ENCODE measurements around the gene LIMS1. TPM values are rescaled to one million over a fixed set of nuclear protein-coding genes. Genes with fewer than 3 reads are reported as not detected.

The LIMS1 gene
- total and polyA plus RNA-seq, 2 of the 13 experiments (the other 11 are each of a cell fraction or from before 2014, with no cell fraction given), result 38.3 to 49.6 TPM

- TF ChIP-seq ZNF580 (CRISPR knock-in tag; IDR thresholded peaks at IDR 0.05; ENCODE audit: borderline replicate concordance, low read depth), result no peak
- no peak for TF ChIP-seq ZNF709 (CRISPR knock-in tag; IDR thresholded peaks at IDR 0.05)
- no peak for TF ChIP-seq ZNF136 (CRISPR knock-in tag; IDR thresholded peaks at IDR 0.05; ENCODE audit: low read depth)
- no peak for TF ChIP-seq ZNF773 (CRISPR knock-in tag; IDR thresholded peaks at IDR 0.05; ENCODE audit: borderline replicate concordance)
- TF ChIP-seq KAT8 (CRISPR knock-in tag; IDR thresholded peaks at IDR 0.05), result no peak
- TF ChIP-seq FOXK2 (IDR thresholded peaks at IDR 0.05), result no peak
- TF ChIP-seq TEAD3 (CRISPR knock-in tag; optimal IDR thresholded peaks at IDR 0.05; ENCODE audit: borderline replicate concordance), result no peak
- no peak for TF ChIP-seq ZNF280B (CRISPR knock-in tag; IDR thresholded peaks at IDR 0.05; ENCODE audit: borderline replicate concordance)
- TF ChIP-seq JUNB (CRISPR knock-in tag; IDR thresholded peaks at IDR 0.05; ENCODE audit: borderline replicate concordance), result no peak
- no peak for TF ChIP-seq ZNF180 (CRISPR knock-in tag; IDR thresholded peaks at IDR 0.05; ENCODE audit: borderline replicate concordance, low read depth)
- no peak for TF ChIP-seq ZNF160 (CRISPR knock-in tag; IDR thresholded peaks at IDR 0.05)
Observed at GRCh38 chr2:108542071-108542470, 7.8 kb downstream of the LIMS1 start (continued).

- Histone ChIP-seq H3K9me3 (ENCODE audit: low read length) (no peaks in the 10 kb centered on the region), H3K27ac (ENCODE audit: extremely low read length, insufficient read depth, low read length) (no peak overlapping the region), H3K36me3 (replicated peaks in 1 of 2; ENCODE audit: control insufficient read depth in 1 of 2, insufficient read depth in 2 of 2, low read length in 2 of 2) (peaks cover 0 to 3% of the 10 kb centered on the region in 2 experiments; a peak in 2 of 5 replicates), H3K4me3 (replicated peaks in 1 of 3; ENCODE audit: insufficient read depth in 1 of 3, low read depth in 2 of 3, low read length in 3 of 3) (no peak overlapping the region), H2AFZ (ENCODE audit: low read length) (no peak overlapping the region), H3K9ac (ENCODE audit: insufficient read depth, low read depth, low read length) (no peak overlapping the region), H3K79me2 (ENCODE audit: insufficient read depth, low read length) (peaks cover 76% of the 10 kb centered on the region), H4K20me1 (ENCODE audit: insufficient read depth, low read length) (peaks cover 14% of the 10 kb centered on the region), H3K27me3 (ENCODE audit: control insufficient read depth in 1 of 2, insufficient read depth in 2 of 2, low read length in 2 of 2) (no peaks in the 10 kb centered on the region), H3K4me2 (ENCODE audit: low read depth, low read length) (no peak overlapping the region), H3K4me1 (ENCODE audit: insufficient read depth, low read length) (peaks cover 8% of the 10 kb centered on the region)
- no peak for FAIRE-seq
- 82% methylated on average over 5 of the region's 5 CpGs for WGBS (ENCODE audit: low lambda C conversion rate)
- no TSS peak for BruUV-seq (replicated peaks)
- no peak for ATAC-seq
- ChIA-PET POLR2A (no interaction called here), CTCF (ENCODE audit: low intra/inter-chr PET ratio, low total read pairs) (no interaction called here)
- intact Hi-C loops (cut with micrococcal nuclease; ENCODE audit: unreplicated experiment) (no loop called here), in situ Hi-C loops (cut with HindIII; ENCODE audit: extremely low pct_ligation_motif_present, low pct_unique_long_range_greater_than_20kb) (no loop called here)
- no peak for DNase-seq (ENCODE audit: low spot score)
- no peak for TF ChIP-seq HMGXB3 (CRISPR knock-in tag; IDR thresholded peaks at IDR 0.05; ENCODE audit: borderline replicate concordance)
- no peak for TF ChIP-seq MEF2D (CRISPR knock-in tag; IDR thresholded peaks at IDR 0.05)
- TF ChIP-seq ZNF749 (CRISPR knock-in tag; IDR thresholded peaks at IDR 0.05; ENCODE audit: borderline replicate concordance), result no peak
- TF ChIP-seq ZNF235 (CRISPR knock-in tag; IDR thresholded peaks at IDR 0.05; ENCODE audit: borderline replicate concordance), result no peak
- TF ChIP-seq PHF8 (CRISPR knock-in tag; IDR thresholded peaks at IDR 0.05), result no peak
- no peak for TF ChIP-seq ARID3A (IDR thresholded peaks at IDR 0.05; ENCODE audit: low read depth, low read length)
Observed at GRCh38 chr2:108547606-108548005, 13.3 kb downstream of the LIMS1 start.
